Left lung (tissue), 10 donors: ENCODE results near the gene RASD1. TPM values are rescaled to one million over a fixed set of nuclear protein-coding genes. Genes with fewer than 3 reads are reported as not detected.

Source experiments
- ATAC-seq: fragments of 200-7000 bp; cut with Tn5 transposase; one replicate; pipeline ENCODE4 v1.9.1; 2020; ENCODE audit warnings: moderate library complexity
- DNase-seq, 4 donors: peaks; one replicate each; pipeline ENCODE4 v3.0.0-alpha.2; 2013 to 2020
- H3K27ac ChIP-seq, 2 donors: fragments of 200-600 bp; sonication (generic) in 1 of 2; one replicate each; pipeline versions ENCODE4 v1.5.0 to v1.8.0; 2020 to 2021
- H3K27me3 ChIP-seq, 2 donors: fragments of 200-600 bp; sonication (generic) in 1 of 2; one replicate each; pipeline versions ENCODE4 v1.5.0 to v1.8.0; 2020 to 2021
- H3K36me3 ChIP-seq, 2 donors: fragments of 200-600 bp; sonication (generic) in 1 of 2; one replicate each; pipeline versions ENCODE4 v1.5.0 to v1.8.0; 2020 to 2021
- H3K4me1 ChIP-seq, 2 donors: fragments of 200-600 bp; one replicate each; pipeline ENCODE4 v1.8.0; 2021
- H3K4me3 ChIP-seq, 2 donors: fragments of 200-600 bp; sonication (generic) in 1 of 2; one replicate each; pipeline versions ENCODE4 v1.5.0 to v1.8.0; 2020 to 2021; ENCODE audit warnings: mild to moderate bottlenecking in 1 of 2
- H3K9me3 ChIP-seq, 2 donors: fragments of 200-600 bp; sonication (generic) in 1 of 2; one replicate each; pipeline versions ENCODE4 v1.5.0 to v1.8.0; 2020 to 2021
- intact Hi-C, 2 donors: fragments of 100-400 bp; cut with DNase I; formaldehyde crosslinking; loops; one replicate each; pipeline versions ENCODE4 v1.11.2 to v1.14.2; 2022
- polyA plus RNA-seq, 6 donors: library from polyadenylated mRNA; unstranded; fragments of 120-200 nt; gene quantifications; one replicate each; pipeline ENCODE4 v1.2.1, GENCODE V29; 2013; ENCODE audit not compliant: insufficient read length in 6 of 6
- total RNA-seq, 2 donors: library from RNA; stranded (reverse); fragmentation: NEBNext Ultra II Directional; extraction: Animal tissue kit (Norgen Biotek cat#: 25700); gene quantifications; one replicate each; pipeline ENCODE4 v1.2.1, GENCODE V29; 2021
- TF ChIP-seq, protein P1 (sequence below), 2 donors: fragments of 200-600 bp; sonication (generic) in 1 of 2; IDR thresholded peaks; one replicate each; pipeline versions ENCODE4 v1.5.0 to v1.8.0; 2021; ENCODE audit warnings: antibody characterized with exemption in 2 of 2
- donor health status: DM: no; HTN: yes; CAD: no.
- donor health status: DM: no; HTN: no; CAD: no.

The RASD1 gene
- total and polyA plus RNA-seq, 8 donors: 1.4 to 14.2 (median 2.7) TPM

DNA sequence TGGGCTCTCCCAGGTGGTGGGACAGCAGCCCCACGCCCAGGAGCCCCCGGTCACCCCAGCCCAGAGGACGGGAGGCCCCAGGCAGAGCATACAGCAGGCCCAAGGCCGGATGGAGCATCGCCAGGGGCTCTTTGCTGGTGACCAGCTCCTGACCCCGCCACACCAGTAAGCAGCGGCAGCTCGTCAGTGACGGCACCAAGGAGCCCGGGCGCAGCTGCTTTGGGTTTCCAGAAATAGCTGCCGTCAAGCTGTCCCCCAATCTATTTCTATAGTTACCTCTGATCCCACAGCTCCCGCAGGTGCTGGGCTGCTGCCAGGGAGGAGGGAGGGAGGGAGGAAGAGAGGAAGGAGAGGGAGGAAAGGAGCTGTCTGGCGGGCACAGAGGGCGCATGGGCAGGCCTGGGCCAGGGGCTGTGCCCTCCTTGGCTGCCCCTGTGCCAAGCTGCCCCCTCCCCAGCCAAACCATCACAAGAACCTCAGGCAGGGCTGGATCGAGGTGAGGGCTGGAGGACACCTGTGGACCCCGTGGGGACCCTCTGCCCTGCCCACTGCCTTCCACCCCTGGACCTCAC, 10.8 kb upstream of the RASD1 start:
- no peak overlapping the region for H3K4me3 ChIP-seq

DNA sequence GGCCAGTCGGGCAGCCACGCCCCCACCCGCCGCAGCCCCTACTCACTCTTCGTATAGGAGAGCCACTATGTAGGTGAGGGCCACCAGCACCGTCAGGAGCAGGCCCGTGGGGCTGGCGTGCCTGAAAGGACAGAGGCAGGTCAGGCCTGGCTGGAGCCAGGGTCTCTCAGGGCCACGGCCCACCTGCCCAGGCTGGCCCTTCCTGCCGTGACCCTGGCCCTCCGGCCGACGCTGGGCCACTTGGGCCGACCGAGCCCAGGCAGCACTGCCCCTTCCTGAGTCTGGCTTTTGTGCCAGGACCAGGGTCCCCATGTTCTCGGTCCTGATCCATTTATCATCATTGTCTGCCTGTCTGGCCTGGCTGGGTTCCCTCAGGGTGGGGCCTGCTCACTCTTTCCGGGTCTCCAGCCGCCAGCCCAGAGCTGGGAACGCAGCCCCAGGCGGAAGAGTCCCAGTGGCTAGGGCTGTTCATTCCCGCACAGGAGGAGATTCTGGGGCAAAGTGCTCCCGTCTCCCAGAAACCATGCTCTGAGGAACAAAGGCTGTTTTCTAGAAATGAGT, 10.1 kb upstream of the RASD1 start:
- DNase-seq: peak in 1 of 4 donors; percentile 76
- peak overlapping the region in 1 of 2 donors; percentile 61 for H3K27ac ChIP-seq
- TF ChIP-seq, protein P1, sequence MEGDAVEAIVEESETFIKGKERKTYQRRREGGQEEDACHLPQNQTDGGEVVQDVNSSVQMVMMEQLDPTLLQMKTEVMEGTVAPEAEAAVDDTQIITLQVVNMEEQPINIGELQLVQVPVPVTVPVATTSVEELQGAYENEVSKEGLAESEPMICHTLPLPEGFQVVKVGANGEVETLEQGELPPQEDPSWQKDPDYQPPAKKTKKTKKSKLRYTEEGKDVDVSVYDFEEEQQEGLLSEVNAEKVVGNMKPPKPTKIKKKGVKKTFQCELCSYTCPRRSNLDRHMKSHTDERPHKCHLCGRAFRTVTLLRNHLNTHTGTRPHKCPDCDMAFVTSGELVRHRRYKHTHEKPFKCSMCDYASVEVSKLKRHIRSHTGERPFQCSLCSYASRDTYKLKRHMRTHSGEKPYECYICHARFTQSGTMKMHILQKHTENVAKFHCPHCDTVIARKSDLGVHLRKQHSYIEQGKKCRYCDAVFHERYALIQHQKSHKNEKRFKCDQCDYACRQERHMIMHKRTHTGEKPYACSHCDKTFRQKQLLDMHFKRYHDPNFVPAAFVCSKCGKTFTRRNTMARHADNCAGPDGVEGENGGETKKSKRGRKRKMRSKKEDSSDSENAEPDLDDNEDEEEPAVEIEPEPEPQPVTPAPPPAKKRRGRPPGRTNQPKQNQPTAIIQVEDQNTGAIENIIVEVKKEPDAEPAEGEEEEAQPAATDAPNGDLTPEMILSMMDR (IDR thresholded peaks at IDR 0.05): no peak
- no peaks in the 10 kb centered on the region for H3K27me3 ChIP-seq
- no peaks in the 10 kb centered on the region for H3K4me1 ChIP-seq
- H3K36me3 ChIP-seq: no peaks in the 10 kb centered on the region
- intact Hi-C loops: loop anchor here in 1 of 2 donors (10.0 kb wide), 1 partner anchor 79 kb away; no protein-coding TSS in a partner anchor
- ATAC-seq: peak; percentile 23
- H3K4me3 ChIP-seq: no peak overlapping the region
- H3K9me3 ChIP-seq: no peaks in the 10 kb centered on the region

More for the DNA sequence above, 10.8 kb upstream of the RASD1 start:
- TF ChIP-seq, protein P1 (IDR thresholded peaks at IDR 0.05): no peak
- no peaks in the 10 kb centered on the region for H3K27me3 ChIP-seq
- H3K36me3 ChIP-seq: no peaks in the 10 kb centered on the region
- no peaks in the 10 kb centered on the region for H3K9me3 ChIP-seq
- peak in 1 of 4 donors; percentile 79 for DNase-seq
- H3K4me1 ChIP-seq: no peaks in the 10 kb centered on the region
- peak; percentile 7 for ATAC-seq
- peak overlapping the region in 1 of 2 donors; percentile 61 for H3K27ac ChIP-seq
- intact Hi-C loops: loop anchor here in 1 of 2 donors (10.0 kb wide), 1 partner anchor 78 kb away; no protein-coding TSS in a partner anchor

DNA sequence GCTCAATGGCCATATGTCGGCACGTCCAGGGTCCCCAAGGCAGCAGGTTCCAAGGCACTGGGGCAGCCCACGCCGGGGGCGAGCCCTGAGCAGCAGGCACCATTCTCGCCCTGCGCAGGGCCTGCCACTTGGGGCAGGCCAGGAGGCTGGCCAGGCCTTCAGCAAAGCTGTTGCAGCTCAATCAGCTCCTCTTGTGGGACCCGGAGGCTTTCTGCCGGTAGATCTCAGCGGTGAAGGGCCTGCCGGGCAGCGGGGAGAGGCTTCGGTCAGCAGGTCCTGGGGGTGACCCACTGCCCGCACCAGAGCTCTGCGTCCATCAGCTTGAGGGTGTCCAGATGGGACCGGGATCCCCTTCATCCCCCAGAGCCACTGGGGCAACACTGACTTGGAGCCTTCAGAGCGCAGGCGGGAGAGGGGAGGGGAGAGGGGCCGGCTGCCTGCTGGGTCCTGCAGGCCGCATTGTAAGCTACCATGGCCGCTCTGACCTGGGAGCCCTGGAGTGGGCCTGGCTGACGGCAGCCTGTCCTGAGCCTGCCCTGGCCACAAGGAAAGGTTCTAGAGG, 9.5 kb upstream of the RASD1 start:
- Histone ChIP-seq H3K36me3 (no peaks in the 10 kb centered on the region), H3K4me3 (no peak overlapping the region), H3K27ac (peak overlapping the region in 1 of 2 donors; percentile 61), H3K9me3 (no peaks in the 10 kb centered on the region), H3K27me3 (no peaks in the 10 kb centered on the region), H3K4me1 (no peaks in the 10 kb centered on the region)
- DNase-seq (peak in 1 of 4 donors; percentile 59), ATAC-seq (no peak)
- TF ChIP-seq, protein P1 (IDR thresholded peaks at IDR 0.05): no peak
- intact Hi-C loops: loop anchor here in 1 of 2 donors (10.0 kb wide), 1 partner anchor 79 kb away; no protein-coding TSS in a partner anchor

DNA sequence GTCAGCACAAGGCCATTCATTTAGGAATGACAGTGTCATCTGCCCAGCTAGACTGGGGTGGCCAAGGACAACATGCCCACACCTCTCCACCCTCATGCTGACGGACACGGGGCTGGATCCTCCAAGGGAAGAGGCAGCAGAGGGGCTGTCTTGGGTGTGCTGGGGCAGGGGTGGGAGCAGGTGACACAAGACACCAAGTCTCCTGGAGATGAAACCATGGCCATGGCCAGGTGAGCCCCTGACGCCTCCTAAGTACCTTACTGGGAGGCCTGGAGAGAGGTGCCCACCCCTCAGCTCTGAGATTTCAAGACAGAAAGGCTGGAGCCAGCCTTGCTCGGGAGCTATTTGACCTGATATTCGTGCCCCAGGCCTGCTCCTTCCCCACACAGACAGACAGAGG, 9.0 kb upstream of the RASD1 start:
- H3K27ac ChIP-seq: no peak overlapping the region
- H3K27me3 ChIP-seq: no peaks in the 10 kb centered on the region
- intact Hi-C loops: loop anchor here in 1 of 2 donors (10.0 kb wide), 1 partner anchor 80 kb away; no protein-coding TSS in a partner anchor
- no peaks in the 10 kb centered on the region for H3K36me3 ChIP-seq
- no peak overlapping the region for H3K4me3 ChIP-seq
- TF ChIP-seq, protein P1 (IDR thresholded peaks at IDR 0.05): no peak
- ATAC-seq: no peak
- peak in 1 of 4 donors; percentile 32 for DNase-seq
- no peaks in the 10 kb centered on the region for H3K9me3 ChIP-seq
- H3K4me1 ChIP-seq: no peaks in the 10 kb centered on the region
